NT2/D1 (cell line): Measurements from ENCODE around the gene MED25.

ENCODE experiments used
- SUZ12 ChIP-seq: IDR thresholded peaks from 2 replicates; pipeline ENCODE4 v1.6.1; 2011; ENCODE audit not compliant: insufficient read length, insufficient read depth; ENCODE audit errors: extremely low read depth
- ZNF274 ChIP-seq: IDR thresholded peaks from 2 replicates; pipeline ENCODE4 v1.6.1; 2011; ENCODE audit warnings: mild to moderate bottlenecking, low read depth, low read length

DNA sequence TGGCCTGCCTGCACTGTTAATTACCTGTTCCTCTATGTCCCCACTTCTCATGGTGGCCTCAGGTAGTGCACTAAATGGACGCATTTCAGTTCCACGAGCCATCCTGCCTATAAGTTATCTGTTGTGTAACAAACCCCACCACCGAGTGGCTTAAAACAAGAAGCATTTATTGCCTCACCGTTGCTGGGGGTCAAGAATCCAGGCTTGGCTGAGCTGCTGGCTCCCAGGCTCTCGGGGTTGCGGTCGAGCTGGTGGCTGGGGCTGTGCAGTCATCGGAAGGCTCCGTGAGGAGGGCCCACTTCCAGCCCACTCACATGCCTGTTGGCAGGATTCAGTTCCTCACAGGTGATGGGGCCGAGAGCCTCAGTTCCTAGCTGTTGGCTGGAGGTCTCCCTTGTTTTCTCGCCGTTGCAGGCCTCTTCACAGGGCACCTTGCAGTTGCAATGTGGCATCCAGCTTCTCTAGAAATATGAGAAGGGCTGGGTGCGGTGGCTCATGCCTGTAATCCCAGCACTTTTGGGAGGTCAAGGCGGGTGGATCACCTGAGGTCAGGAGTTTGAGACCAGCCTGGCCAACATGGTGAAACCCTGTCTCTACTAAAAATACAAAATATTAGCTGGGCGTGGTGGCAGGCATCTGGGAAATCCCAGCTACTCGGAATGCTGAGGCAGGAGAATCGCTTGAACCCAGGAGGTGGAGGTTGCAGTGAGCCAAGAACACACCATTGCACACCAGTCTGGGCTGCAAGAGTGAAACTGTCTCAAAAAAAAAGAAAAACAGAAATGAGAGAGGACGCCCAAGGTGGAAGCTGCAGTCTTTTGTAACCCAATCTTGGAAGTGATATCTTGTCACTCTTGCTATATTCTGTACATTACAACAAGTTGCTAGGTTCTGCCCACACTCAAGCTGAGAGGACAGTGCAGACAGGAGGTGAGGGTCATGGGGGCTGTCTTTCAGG lies 26.3 kb downstream of the MED25 start:
- no peak for TF ChIP-seq ZNF274
- TF ChIP-seq SUZ12, result no peak
